IMR-90 (cell line): Measurements from ENCODE around the gene GLP2R. TPM values are rescaled to one million over a fixed set of nuclear protein-coding genes. Genes with fewer than 3 reads are reported as not detected.

ENCODE experiments used
- ATAC-seq: fragments of 200-7000 bp; cut with Tn5 transposase; 2 replicates; pipeline ENCODE4 v1.9.1; 2020; ENCODE audit warnings: low read depth, mild to moderate bottlenecking, moderate library complexity
- BruUV-seq: library from RNA; stranded (reverse); fragments of 400-500 nt; replicated peaks from 2 replicates; lab custom pipeline; 2021; lab: Mats Ljungman, UMichigan
- CTCF ChIA-PET: fragments of 300-600 bp; formaldehyde crosslinking; extraction: SDS; loops from one replicate; lab custom pipeline; 2021; ENCODE audit warnings: antibody characterized with exemption; lab: Yijun Ruan, JAX
- POLR2A ChIA-PET: fragments of 300-600 bp; sonication (Branson Sonifier 250); formaldehyde crosslinking; loops from one replicate; lab custom pipeline; 2022; ENCODE audit warnings: antibody characterized with exemption; ENCODE audit not compliant: unreplicated experiment; lab: Charles Lee
- DNase-seq: peaks from one replicate; pipeline ENCODE4 v3.0.0; 2013
- H2AFZ ChIP-seq: replicated peaks from 2 replicates; pipeline ENCODE3; 2013; ENCODE audit warnings: low read length, mild to moderate bottlenecking; ENCODE audit not compliant: poor library complexity
- H2AK5ac ChIP-seq: 2 replicates; pipeline ENCODE4 v1.6.1; 2013; ENCODE audit warnings: low read depth, low read length, inconsistent platforms
- H2AK9ac ChIP-seq: replicated peaks from 2 replicates; pipeline ENCODE3; 2013; ENCODE audit warnings: mild to moderate bottlenecking, low read depth, low read length, moderate library complexity; ENCODE audit not compliant: poor library complexity
- H2BK120ac ChIP-seq: 2 replicates; pipeline ENCODE4 v1.6.1; 2013; ENCODE audit warnings: low read depth, low read length, inconsistent platforms
- H2BK15ac ChIP-seq: 3 replicates; pipeline ENCODE4 v1.6.1; 2013; ENCODE audit warnings: low read depth, low read length, inconsistent platforms
- H2BK20ac ChIP-seq: 2 replicates; pipeline ENCODE4 v1.6.1; 2013; ENCODE audit warnings: low read depth, mild to moderate bottlenecking, inconsistent platforms, low read length, moderate library complexity
- H2BK5ac ChIP-seq: 2 replicates; pipeline ENCODE4 v1.6.1; 2013; ENCODE audit warnings: mild to moderate bottlenecking, low read depth, low read length, inconsistent platforms; ENCODE audit not compliant: poor library complexity, severe bottlenecking
- H3K14ac ChIP-seq: replicated peaks from 2 replicates; pipeline ENCODE4 v1.6.1; 2013; ENCODE audit warnings: low read depth, low read length, inconsistent platforms
- H3K18ac ChIP-seq: 2 replicates; pipeline ENCODE4 v1.6.1; 2013; ENCODE audit warnings: low read depth, low read length, control low read depth
- H3K23ac ChIP-seq: 2 replicates; pipeline ENCODE4 v1.6.1; 2013; ENCODE audit warnings: low read depth, low read length, inconsistent platforms
- H3K27ac ChIP-seq: 2 replicates; pipeline ENCODE4 v1.5.1; 2013; ENCODE audit warnings: mild to moderate bottlenecking, control low read depth, low read length; ENCODE audit not compliant: insufficient read depth
- H3K27me3 ChIP-seq: 2 replicates; pipeline ENCODE4 v1.6.1; 2013; ENCODE audit warnings: low read length; ENCODE audit not compliant: control insufficient read depth, insufficient read depth
- H3K36me3 ChIP-seq: 2 replicates; pipeline ENCODE4 v1.6.1; 2013; ENCODE audit warnings: low read length, mixed read lengths; ENCODE audit not compliant: control insufficient read depth, insufficient read depth
- H3K4ac ChIP-seq: 2 replicates; pipeline ENCODE4 v1.6.1; 2013; ENCODE audit warnings: low read depth, low read length, inconsistent platforms
- H3K4me1 ChIP-seq: 2 replicates; pipeline ENCODE4 v1.6.1; 2013; ENCODE audit warnings: low read length, mixed read lengths; ENCODE audit not compliant: control insufficient read depth, insufficient read depth
- H3K4me2 ChIP-seq: 2 replicates; pipeline ENCODE4 v1.6.1; 2013; ENCODE audit warnings: low read depth, mild to moderate bottlenecking, control low read depth, low read length, moderate library complexity
- H3K4me3 ChIP-seq: 2 replicates; pipeline ENCODE4 v1.5.1; 2013; ENCODE audit warnings: low read depth, mild to moderate bottlenecking, control low read depth, low read length, moderate library complexity; ENCODE audit not compliant: insufficient read depth
- H3K56ac ChIP-seq: 2 replicates; pipeline ENCODE4 v1.6.1; 2013; ENCODE audit warnings: low read length, inconsistent platforms; ENCODE audit not compliant: insufficient read depth; ENCODE audit errors: extremely low read depth
- H3K79me1 ChIP-seq, 2 experiments: 2 replicates each; pipeline ENCODE4 v1.6.1; 2013; ENCODE audit warnings: low read length in 2 of 2, inconsistent platforms in 1 of 2, low read depth in 1 of 2
- H3K9ac ChIP-seq: 2 replicates; pipeline ENCODE4 v1.6.1; 2013; ENCODE audit warnings: low read depth, low read length, control low read depth
- H3K9me1 ChIP-seq: 2 replicates; pipeline ENCODE4 v1.6.1; 2013; ENCODE audit warnings: low read length, inconsistent platforms; ENCODE audit not compliant: insufficient read depth
- H3K9me3 ChIP-seq: 2 replicates; pipeline ENCODE4 v1.6.1; 2013; ENCODE audit warnings: low read length; ENCODE audit not compliant: control insufficient read depth, insufficient read depth
- H4K20me1 ChIP-seq: 2 replicates; pipeline ENCODE4 v1.6.1; 2013; ENCODE audit warnings: low read length, inconsistent platforms; ENCODE audit not compliant: insufficient read depth
- H4K5ac ChIP-seq: 2 replicates; pipeline ENCODE4 v1.6.1; 2013; ENCODE audit warnings: mild to moderate bottlenecking, low read depth, low read length, control low read depth
- H4K8ac ChIP-seq, 2 experiments: 2 replicates each; pipeline ENCODE4 v1.6.1; 2013; ENCODE audit warnings: low read depth in 2 of 2, low read length in 2 of 2, control low read depth in 1 of 2, inconsistent platforms in 1 of 2
- H4K91ac ChIP-seq: 2 replicates; pipeline ENCODE4 v1.6.1; 2013; ENCODE audit warnings: low read depth, low read length, inconsistent platforms; ENCODE audit not compliant: insufficient read depth
- CTCF ChIP-seq: conservative IDR thresholded peaks from 2 replicates; pipeline ENCODE4 v1.5.1; 2012; ENCODE audit warnings: mild to moderate bottlenecking, low read depth, low read length, improper control_type of control experiment
- FOS ChIP-seq: fragments of 150-350 bp; IDR thresholded peaks from 2 replicates; pipeline ENCODE4 v1.6.1; 2016; ENCODE audit warnings: low read depth, low read length
- MAZ ChIP-seq: IDR thresholded peaks from 2 replicates; pipeline ENCODE4 v1.6.1; 2012; ENCODE audit warnings: low read depth, mild to moderate bottlenecking, low read length, improper control_type of control experiment, moderate library complexity, borderline replicate concordance
- NFE2L2 ChIP-seq: fragments of 150-350 bp; IDR thresholded peaks from 2 replicates; pipeline ENCODE4 v1.6.1; 2016; ENCODE audit warnings: low read depth, mild to moderate bottlenecking, low read length
- RCOR1 ChIP-seq: IDR thresholded peaks from 2 replicates; pipeline ENCODE4 v1.6.1; 2012; ENCODE audit warnings: mild to moderate bottlenecking, low read length, improper control_type of control experiment; ENCODE audit not compliant: insufficient replicate concordance
- SMC3 ChIP-seq: fragments of 150-350 bp; IDR thresholded peaks from 2 replicates; pipeline ENCODE4 v1.6.1; 2016; ENCODE audit warnings: low read depth, mild to moderate bottlenecking, antibody characterized with exemption, low read length, moderate library complexity
- WGBS, 2 experiments: methylation state at CpG; one replicate each; pipeline versions ENCODE4 v1.1.5 to v1.1.7; 2013; ENCODE audit warnings: missing lambda C conversion rate in 2 of 2; ENCODE audit not compliant: insufficient read length in 1 of 2; ENCODE audit errors: extremely low coverage in 2 of 2; 5-methylcytosine and 5-hydroxymethylcytosine counted together
- dilution Hi-C: fragments of 300-500 bp; cut with HindIII; formaldehyde crosslinking; loops from one replicate; pipeline ENCODE4 v1.14.3; 2018; ENCODE audit warnings: low sequenced_read_pairs; ENCODE audit not compliant: unreplicated experiment
- in situ Hi-C: fragments of 300-500 bp; cut with MboI; formaldehyde crosslinking; loops from 3 replicates; pipeline ENCODE4 v1.14.3; 2019; ENCODE audit warnings: low sequenced_read_pairs, inconsistent platforms, mixed read lengths
- intact Hi-C: fragments of 100-400 bp; cut with micrococcal nuclease; formaldehyde crosslinking; loops from 2 replicates; pipeline ENCODE4 v1.10.0; 2022
- polyA plus RNA-seq, 3 experiments: library from polyadenylated mRNA; depleted of rRNA; stranded (reverse); fragments of >200 nt; gene quantifications; 2 replicates each; pipeline ENCODE4 v1.2.3, GENCODE V29; 2012; ENCODE audit warnings: low replicate concordance in 1 of 3
- total RNA-seq: library from RNA; depleted of rRNA; stranded (reverse); fragments of >200 nt; gene quantifications from 2 replicates; pipeline ENCODE4 v1.2.3, GENCODE V29; 2012

Gene GLP2R
- total and polyA plus RNA-seq, 2 of the 4 experiments (the other 2 are of a cell fraction) = 0.07 TPM; not detected in 1

GRCh38 chr17:9926150-9926804 lies 100.6 kb downstream of the GLP2R start:
- intact Hi-C loops = no loop called here
- H3K9me3 ChIP-seq = no peaks in the 10 kb centered on the region
- H4K8ac ChIP-seq = no peak overlapping the region
- H2AK9ac ChIP-seq = no peak overlapping the region
- no peak for DNase-seq
- H2BK15ac ChIP-seq = no peak overlapping the region
- H3K27me3 ChIP-seq = no peaks in the 10 kb centered on the region
- 0 out of 2 replicates have a peak, but pooled peaks cover 2% of the 10 kb centered on the region for H3K9me1 ChIP-seq
- CTCF ChIA-PET = no interaction called here
- no peak overlapping the region for H2AFZ ChIP-seq
- POLR2A ChIA-PET = no interaction called here
- H2AK5ac ChIP-seq = no peak overlapping the region; the same call in 1 of the 2 replicates
- no TSS peak for BruUV-seq
- no peak overlapping the region for H2BK20ac ChIP-seq
- no peak overlapping the region for H2BK120ac ChIP-seq
- no peak for ATAC-seq
- no peak overlapping the region for H4K91ac ChIP-seq
- no peak overlapping the region for H2BK5ac ChIP-seq
- H3K79me1 ChIP-seq = no peaks in the 10 kb centered on the region
- no peak overlapping the region for H3K18ac ChIP-seq
- no peak overlapping the region for H3K14ac ChIP-seq
- H3K56ac ChIP-seq = no peak overlapping the region
- TF ChIP-seq CTCF (no peak), SMC3 (no peak), NFE2L2 (no peak), FOS (no peak), MAZ (no peak), RCOR1 (no peak)
- H3K36me3 ChIP-seq = peaks cover 3% of the 10 kb centered on the region; the same call in 1 of the 2 replicates
- in situ Hi-C loops = no loop called here
- H3K27ac ChIP-seq = no peak overlapping the region
- no peak overlapping the region for H3K23ac ChIP-seq
- H3K4me2 ChIP-seq = no peak overlapping the region
- no peak overlapping the region for H3K4ac ChIP-seq
- no peak overlapping the region for H3K9ac ChIP-seq
- dilution Hi-C loops = no loop called here
- WGBS, 2 experiments = 92% methylated on average over 4 of the region's 21 CpGs; no CpG with 5 or more reads in 1 of the 2 experiments
- H3K4me3 ChIP-seq = no peak overlapping the region
- no peak overlapping the region for H4K5ac ChIP-seq
- peaks cover 6% of the 10 kb centered on the region; the same call in 1 of the 2 replicates for H3K4me1 ChIP-seq
- no peaks in the 10 kb centered on the region for H4K20me1 ChIP-seq
